Calu3 (cell line): ENCODE results near the gene ELMO1. TPM values are rescaled to one million over a fixed set of nuclear protein-coding genes. Genes with fewer than 3 reads are reported as not detected.

Source experiments
- BruUV-seq: library from RNA; stranded (reverse); fragments of 400-500 nt; replicated peaks from 2 replicates; lab custom pipeline; 2021; lab: Mats Ljungman, UMichigan
- CTCF ChIA-PET: fragments of 300-600 bp; sonication (Branson Sonifier 250); formaldehyde crosslinking; loops from one replicate; lab custom pipeline; 2022; ENCODE audit warnings: antibody characterized with exemption; lab: Charles Lee
- DNase-seq: peaks from one replicate; pipeline ENCODE4 v3.0.0; 2022
- H3K27ac Mint-ChIP-seq: one replicate; pipeline ENCODE4 v1.8.0; 2022; ENCODE audit warnings: mixed read lengths; ENCODE audit not compliant: unreplicated experiment
- H3K27me3 Mint-ChIP-seq: one replicate; pipeline ENCODE4 v1.8.0; 2022; ENCODE audit warnings: mixed read lengths; ENCODE audit not compliant: unreplicated experiment
- H3K36me3 Mint-ChIP-seq: one replicate; pipeline ENCODE4 v1.8.0; 2022; ENCODE audit warnings: mild to moderate bottlenecking, moderate library complexity, mixed read lengths; ENCODE audit not compliant: insufficient read depth, unreplicated experiment
- H3K4me1 Mint-ChIP-seq: one replicate; pipeline ENCODE4 v1.8.0; 2022; ENCODE audit warnings: mild to moderate bottlenecking, low read depth, mixed read lengths; ENCODE audit not compliant: unreplicated experiment
- H3K4me3 Mint-ChIP-seq: one replicate; pipeline ENCODE4 v1.8.0; 2022; ENCODE audit warnings: mild to moderate bottlenecking, low read depth, moderate library complexity, mixed read lengths; ENCODE audit not compliant: unreplicated experiment
- H3K9me3 Mint-ChIP-seq: one replicate; pipeline ENCODE4 v1.8.0; 2022; ENCODE audit warnings: low read depth, mixed read lengths; ENCODE audit not compliant: unreplicated experiment
- intact Hi-C: fragments of 100-400 bp; cut with micrococcal nuclease; formaldehyde crosslinking; loops from one replicate; pipeline ENCODE4 v1.10.0; 2022; ENCODE audit not compliant: unreplicated experiment
- total RNA-seq: library from RNA; stranded (reverse); gene quantifications from 2 replicates; pipeline ENCODE4 v1.2.3, GENCODE V29; 2022
- TF ChIP-seq, protein P1 (sequence below): fragments of 200-600 bp; IDR thresholded peaks from one replicate; pipeline ENCODE4 v1.8.0; 2022; ENCODE audit warnings: antibody characterized with exemption; ENCODE audit not compliant: unreplicated experiment

ELMO1 gene
- total RNA-seq, 1 experiment from 2014 or later, result not detected

DNA sequence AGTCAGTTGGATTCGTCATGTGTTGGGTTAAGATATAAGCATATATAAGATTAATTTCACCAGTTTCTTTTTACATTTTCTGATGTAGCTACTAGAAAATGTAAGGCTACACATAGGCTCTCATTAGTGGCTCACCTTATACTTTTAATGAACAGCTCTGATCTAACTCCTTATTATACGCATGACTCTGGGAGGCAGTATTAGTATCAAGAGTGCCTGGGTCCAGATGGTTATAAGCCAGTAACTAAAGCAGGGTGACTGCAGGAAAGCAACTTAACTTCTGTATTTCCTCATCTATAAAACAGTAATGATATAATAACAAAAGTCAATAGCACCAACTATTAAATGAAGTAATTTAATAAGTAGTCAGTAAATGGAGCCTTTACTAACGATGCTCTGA is 1.4 kb upstream of the ELMO1 start:
- TF ChIP-seq, protein P1, sequence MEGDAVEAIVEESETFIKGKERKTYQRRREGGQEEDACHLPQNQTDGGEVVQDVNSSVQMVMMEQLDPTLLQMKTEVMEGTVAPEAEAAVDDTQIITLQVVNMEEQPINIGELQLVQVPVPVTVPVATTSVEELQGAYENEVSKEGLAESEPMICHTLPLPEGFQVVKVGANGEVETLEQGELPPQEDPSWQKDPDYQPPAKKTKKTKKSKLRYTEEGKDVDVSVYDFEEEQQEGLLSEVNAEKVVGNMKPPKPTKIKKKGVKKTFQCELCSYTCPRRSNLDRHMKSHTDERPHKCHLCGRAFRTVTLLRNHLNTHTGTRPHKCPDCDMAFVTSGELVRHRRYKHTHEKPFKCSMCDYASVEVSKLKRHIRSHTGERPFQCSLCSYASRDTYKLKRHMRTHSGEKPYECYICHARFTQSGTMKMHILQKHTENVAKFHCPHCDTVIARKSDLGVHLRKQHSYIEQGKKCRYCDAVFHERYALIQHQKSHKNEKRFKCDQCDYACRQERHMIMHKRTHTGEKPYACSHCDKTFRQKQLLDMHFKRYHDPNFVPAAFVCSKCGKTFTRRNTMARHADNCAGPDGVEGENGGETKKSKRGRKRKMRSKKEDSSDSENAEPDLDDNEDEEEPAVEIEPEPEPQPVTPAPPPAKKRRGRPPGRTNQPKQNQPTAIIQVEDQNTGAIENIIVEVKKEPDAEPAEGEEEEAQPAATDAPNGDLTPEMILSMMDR, result no peak
- H3K36me3 Mint-ChIP-seq, result no peaks in the 10 kb centered on the region
- no peak overlapping the region for H3K4me3 Mint-ChIP-seq
- no peak overlapping the region for H3K27ac Mint-ChIP-seq
- H3K27me3 Mint-ChIP-seq, result peaks cover 35% of the 10 kb centered on the region
- intact Hi-C loops, result no loop called here
- no TSS peak for BruUV-seq
- CTCF ChIA-PET, result no interaction called here
- H3K4me1 Mint-ChIP-seq, result no peaks in the 10 kb centered on the region
- peaks cover 6% of the 10 kb centered on the region for H3K9me3 Mint-ChIP-seq
- DNase-seq, result no peak

DNA sequence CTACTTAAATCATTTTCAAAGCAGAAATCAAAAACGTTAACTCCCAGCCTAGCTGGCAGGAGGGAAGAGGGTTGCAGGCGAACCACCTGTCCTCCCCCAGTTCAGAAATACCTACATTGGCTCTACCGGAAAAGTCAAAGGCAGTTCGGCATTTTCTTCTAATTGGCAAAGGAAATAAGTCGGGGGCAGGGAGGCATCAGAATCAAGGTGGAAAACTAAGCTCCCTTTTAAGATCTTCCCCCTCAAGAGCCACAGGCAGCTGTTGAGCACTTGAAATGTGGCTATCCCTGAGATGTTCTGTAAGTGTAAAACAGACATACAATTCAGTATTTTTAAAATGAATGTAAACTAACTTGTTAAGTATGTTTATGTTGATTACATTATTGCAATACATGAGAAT is 957 bp upstream of the ELMO1 start:
- TF ChIP-seq, protein P1, result no peak
- DNase-seq, result no peak
- Mint-ChIP-seq H3K27ac (no peak overlapping the region), H3K4me3 (no peak overlapping the region), H3K36me3 (no peaks in the 10 kb centered on the region), H3K4me1 (no peaks in the 10 kb centered on the region), H3K27me3 (peaks cover 35% of the 10 kb centered on the region), H3K9me3 (peaks cover 6% of the 10 kb centered on the region)
- no TSS peak for BruUV-seq
- CTCF ChIA-PET, result no interaction called here
- intact Hi-C loops, result no loop called here

DNA sequence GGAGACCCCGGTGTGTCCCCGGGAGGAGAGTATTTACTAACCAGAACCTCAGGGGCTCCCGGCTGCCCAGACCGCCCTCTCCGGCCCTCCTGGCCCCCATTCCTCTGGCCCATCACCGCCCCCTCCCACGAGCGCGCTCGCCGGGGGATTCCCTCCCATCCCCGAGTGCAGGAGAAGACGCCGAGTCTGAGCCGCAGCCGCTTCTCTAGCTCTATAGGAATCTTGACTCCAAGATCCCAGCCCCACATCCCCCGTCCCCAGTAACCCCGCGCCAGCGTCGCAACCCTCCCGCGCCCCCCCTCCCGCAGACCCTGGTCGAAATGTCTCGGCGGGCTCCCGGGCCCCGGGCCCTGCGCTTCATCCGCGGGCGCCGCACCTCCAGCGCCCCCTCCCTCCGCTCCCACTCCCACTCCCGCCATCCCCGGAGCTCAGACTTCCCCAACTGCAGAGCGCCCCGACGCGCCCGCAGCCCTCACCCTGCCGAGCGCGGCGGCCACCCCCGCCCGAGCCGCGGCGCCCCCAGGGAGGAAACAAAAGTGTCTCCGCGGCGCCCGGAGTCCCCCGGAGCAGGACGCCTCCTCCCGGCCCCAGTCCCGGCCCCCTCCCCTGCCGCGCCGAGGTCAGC is 541 bp downstream of the ELMO1 start:
- H3K4me3 Mint-ChIP-seq, result no peak overlapping the region
- TF ChIP-seq, protein P1, result no peak
- no peaks in the 10 kb centered on the region for H3K4me1 Mint-ChIP-seq
- CTCF ChIA-PET, result no interaction called here
- peaks cover 35% of the 10 kb centered on the region for H3K27me3 Mint-ChIP-seq
- no TSS peak for BruUV-seq
- H3K36me3 Mint-ChIP-seq, result no peaks in the 10 kb centered on the region
- intact Hi-C loops, result no loop called here
- peaks cover 6% of the 10 kb centered on the region for H3K9me3 Mint-ChIP-seq
- no peak for DNase-seq
- H3K27ac Mint-ChIP-seq, result no peak overlapping the region

DNA sequence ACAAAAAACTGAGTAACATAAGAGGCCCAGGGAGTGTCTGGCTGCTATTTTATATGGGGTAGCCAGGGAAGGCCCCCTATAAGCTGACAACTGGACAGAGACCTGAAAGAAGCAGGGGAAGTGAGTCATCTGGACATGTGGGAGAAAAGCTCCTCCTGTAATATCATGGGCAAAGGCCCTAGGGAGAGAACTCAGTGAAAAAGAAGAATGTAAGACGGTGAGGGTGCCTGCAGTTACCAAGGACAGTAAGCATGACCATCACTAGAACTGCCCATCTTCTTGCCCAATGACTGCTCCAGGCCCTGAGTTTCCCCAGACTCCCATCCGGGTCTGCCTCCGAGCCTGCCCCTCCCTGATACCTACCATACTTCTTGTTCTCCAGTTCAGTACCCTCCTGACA is 2.3 kb downstream of the ELMO1 start:
- Mint-ChIP-seq H3K27ac (no peak overlapping the region), H3K27me3 (peaks cover 23% of the 10 kb centered on the region), H3K4me1 (no peaks in the 10 kb centered on the region), H3K9me3 (peaks cover 2% of the 10 kb centered on the region), H3K4me3 (no peak overlapping the region), H3K36me3 (no peaks in the 10 kb centered on the region)
- no TSS peak for BruUV-seq
- DNase-seq, result no peak
- TF ChIP-seq, protein P1, result no peak
- intact Hi-C loops, result no loop called here
- CTCF ChIA-PET, result no interaction called here
